Activated naive CD4-positive, alpha-beta T cell treated with anti-CD3 and anti-CD28 coated beads, Interleukin-2, amount 50 U/mL, for 16 hours (primary cell): Measurements from ENCODE around the gene SCN10A.

Source experiments
- DNase-seq: peaks from one replicate; pipeline ENCODE4 v3.0.0-alpha.2; 2020

SCN10A gene

GRCh38 chr3:38650248-38650951 is 165.6 kb downstream of the SCN10A start:
- DNase-seq, result no peak

- DNase-seq, result peak; percentile 65
Observed at GRCh38 chr3:38649500-38650247, 166.3 kb downstream of the SCN10A start, which contains the start of gene SCN5A. Gene SCN5A (minus strand): TSS chr3:38649687. CDS start chr3:38633307, 16,380 bp downstream.

GRCh38 chr3:38648659-38649499 is 167.1 kb downstream of the SCN10A start:
- no peak for DNase-seq

- DNase-seq, result no peak
Observed at GRCh38 chr3:38648024-38648658, 167.9 kb downstream of the SCN10A start.

- no peak for DNase-seq
Observed at GRCh38 chr3:38647217-38647970, 168.6 kb downstream of the SCN10A start.
